GM15510 (cell line): ENCODE measurements around the gene SUPT20HL1.

ENCODE experiments used
- POLR2A ChIP-seq: IDR thresholded peaks from 3 replicates; pipeline ENCODE4 v1.6.1; 2011; ENCODE audit warnings: borderline replicate concordance; ENCODE audit not compliant: insufficient read length; ENCODE audit errors: extremely low read depth

The SUPT20HL1 gene

GRCh38 chrX:24355095-24355494 lies 5.3 kb upstream of the SUPT20HL1 start:
- no peak for TF ChIP-seq POLR2A

- TF ChIP-seq POLR2A, result no peak
These were observed 3.3 kb upstream of the SUPT20HL1 start for GRCh38 chrX:24357106-24357505.

GRCh38 chrX:24364326-24364725 lies 3.9 kb downstream of the SUPT20HL1 start:
- no peak for TF ChIP-seq POLR2A

- no peak for TF ChIP-seq POLR2A
These were observed 4.6 kb downstream of the SUPT20HL1 start for GRCh38 chrX:24364851-24365538.

- no peak for TF ChIP-seq POLR2A
These were observed 9.4 kb downstream of the SUPT20HL1 start for GRCh38 chrX:24369816-24370215.

- no peak for TF ChIP-seq POLR2A
These were observed 11.0 kb downstream of the SUPT20HL1 start for GRCh38 chrX:24371391-24371972.

GRCh38 chrX:24372021-24372763 lies 11.8 kb downstream of the SUPT20HL1 start:
- TF ChIP-seq POLR2A, result no peak

GRCh38 chrX:24375600-24376131 lies 15.2 kb downstream of the SUPT20HL1 start:
- TF ChIP-seq POLR2A, result no peak

- TF ChIP-seq POLR2A, result no peak
These were observed 16.0 kb downstream of the SUPT20HL1 start for GRCh38 chrX:24376403-24376802.

- no peak for TF ChIP-seq POLR2A
These were observed 16.8 kb downstream of the SUPT20HL1 start for GRCh38 chrX:24377195-24377594.

GRCh38 chrX:24377911-24378468 lies 17.6 kb downstream of the SUPT20HL1 start:
- no peak for TF ChIP-seq POLR2A

- no peak for TF ChIP-seq POLR2A
These were observed 18.3 kb downstream of the SUPT20HL1 start for GRCh38 chrX:24378706-24379105.

GRCh38 chrX:24380262-24381187 lies 20.1 kb downstream of the SUPT20HL1 start:
- no peak for TF ChIP-seq POLR2A

GRCh38 chrX:24387724-24388123 lies 27.3 kb downstream of the SUPT20HL1 start:
- no peak for TF ChIP-seq POLR2A
